ENCODE data around the gene GPC4. TPM values are rescaled to one million over a fixed set of nuclear protein-coding genes. Genes with fewer than 3 reads are reported as not detected.

Gene GPC4
- total RNA-seq, 1 donor from 2014 or later, result 86.4 TPM

GRCh38 chrX:133251204-133251603 is 164.1 kb downstream of the GPC4 start:
- H3K36me3 Mint-ChIP-seq (ENCODE audit: low read depth, unreplicated experiment), result no peaks in the 10 kb centered on the region
- no peak overlapping the region for H3K27ac Mint-ChIP-seq (ENCODE audit: unreplicated experiment)
- H3K4me3 ChIP-seq (ENCODE audit: insufficient read depth, low read depth, low read length), result no peak overlapping the region
- TF ChIP-seq EZH2 (IDR thresholded peaks at IDR 0.05; ENCODE audit: insufficient read depth, low read length), result no peak
- no peak for TF ChIP-seq CTCF (IDR thresholded peaks at IDR 0.05; ENCODE audit: insufficient read depth, low read depth, low read length)
- no peak overlapping the region for H3K27ac ChIP-seq (ENCODE audit: low read depth, low read length)
- H4K20me1 ChIP-seq (ENCODE audit: insufficient read depth, low read length), result no peaks in the 10 kb centered on the region
- peaks cover 2% of the 10 kb centered on the region for H3K4me1 ChIP-seq (ENCODE audit: insufficient read depth, low read length)
- FAIRE-seq (no peak), DNase-seq (ENCODE audit: low read depth) (no peak)
- H3K9ac ChIP-seq (ENCODE audit: low read length), result no peak overlapping the region
- H3K9me3 Mint-ChIP-seq (ENCODE audit: unreplicated experiment), result peaks cover 5% of the 10 kb centered on the region
- no peak overlapping the region for H3K4me2 ChIP-seq (ENCODE audit: low read length)
- peaks cover 5% of the 10 kb centered on the region for H3K4me1 Mint-ChIP-seq (ENCODE audit: low read depth, unreplicated experiment)
- no peaks in the 10 kb centered on the region for H3K9me3 ChIP-seq (ENCODE audit: insufficient read depth, low read depth, low read length)
- H3K79me2 ChIP-seq (ENCODE audit: insufficient read depth, low read length), result no peaks in the 10 kb centered on the region
- no peaks in the 10 kb centered on the region for H3K27me3 ChIP-seq (ENCODE audit: insufficient read depth, low read length)
- H3K27me3 Mint-ChIP-seq (ENCODE audit: low read depth, unreplicated experiment), result no peaks in the 10 kb centered on the region
- H3K4me3 Mint-ChIP-seq (ENCODE audit: unreplicated experiment), result no peak overlapping the region
- H2AFZ ChIP-seq (ENCODE audit: low read depth, low read length), result no peak overlapping the region
- H3K36me3 ChIP-seq (ENCODE audit: insufficient read depth, low read length), result no peaks in the 10 kb centered on the region

- H3K9me3 Mint-ChIP-seq (ENCODE audit: unreplicated experiment), result peaks cover 8% of the 10 kb centered on the region
- Histone ChIP-seq H3K4me2 (ENCODE audit: low read length) (no peak overlapping the region), H2AFZ (ENCODE audit: low read depth, low read length) (no peak overlapping the region), H3K27ac (ENCODE audit: low read depth, low read length) (no peak overlapping the region), H3K9ac (ENCODE audit: low read length) (no peak overlapping the region), H3K79me2 (ENCODE audit: insufficient read depth, low read length) (no peaks in the 10 kb centered on the region), H3K9me3 (ENCODE audit: insufficient read depth, low read depth, low read length) (no peaks in the 10 kb centered on the region), H3K36me3 (ENCODE audit: insufficient read depth, low read length) (no peaks in the 10 kb centered on the region), H3K4me3 (ENCODE audit: insufficient read depth, low read depth, low read length) (no peak overlapping the region), H3K4me1 (ENCODE audit: insufficient read depth, low read length) (peaks cover 2% of the 10 kb centered on the region), H4K20me1 (ENCODE audit: insufficient read depth, low read length) (no peaks in the 10 kb centered on the region), H3K27me3 (ENCODE audit: insufficient read depth, low read length) (no peaks in the 10 kb centered on the region)
- FAIRE-seq (no peak), DNase-seq (ENCODE audit: low read depth) (no peak)
- TF ChIP-seq CTCF (IDR thresholded peaks at IDR 0.05; ENCODE audit: insufficient read depth, low read depth, low read length) (no peak), EZH2 (IDR thresholded peaks at IDR 0.05; ENCODE audit: insufficient read depth, low read length) (no peak)
- H3K4me1 Mint-ChIP-seq (ENCODE audit: low read depth, unreplicated experiment), result peaks cover 5% of the 10 kb centered on the region
- no peak overlapping the region for H3K27ac Mint-ChIP-seq (ENCODE audit: unreplicated experiment)
- H3K36me3 Mint-ChIP-seq (ENCODE audit: low read depth, unreplicated experiment), result no peaks in the 10 kb centered on the region
- no peak overlapping the region for H3K4me3 Mint-ChIP-seq (ENCODE audit: unreplicated experiment)
- no peaks in the 10 kb centered on the region for H3K27me3 Mint-ChIP-seq (ENCODE audit: low read depth, unreplicated experiment)
Observed at GRCh38 chrX:133250184-133251100, 164.8 kb downstream of the GPC4 start.

Other genes with a start within 250 kb of the GPC4 start
- gene TFDP3, start 197.1 kb downstream of the GPC4 start, total RNA-seq, result not detected in 2 replicates

Data from astrocyte (in vitro differentiated cells and primary cell).